IPS-NIHi7 (cell line): ENCODE data around the gene CYTIP.

Experiments
- DNase-seq: peaks from one replicate; pipeline ENCODE4 v3.0.0; 2012; ENCODE audit warnings: mixed read lengths; ENCODE audit errors: extremely low spot score

The CYTIP gene

DNA sequence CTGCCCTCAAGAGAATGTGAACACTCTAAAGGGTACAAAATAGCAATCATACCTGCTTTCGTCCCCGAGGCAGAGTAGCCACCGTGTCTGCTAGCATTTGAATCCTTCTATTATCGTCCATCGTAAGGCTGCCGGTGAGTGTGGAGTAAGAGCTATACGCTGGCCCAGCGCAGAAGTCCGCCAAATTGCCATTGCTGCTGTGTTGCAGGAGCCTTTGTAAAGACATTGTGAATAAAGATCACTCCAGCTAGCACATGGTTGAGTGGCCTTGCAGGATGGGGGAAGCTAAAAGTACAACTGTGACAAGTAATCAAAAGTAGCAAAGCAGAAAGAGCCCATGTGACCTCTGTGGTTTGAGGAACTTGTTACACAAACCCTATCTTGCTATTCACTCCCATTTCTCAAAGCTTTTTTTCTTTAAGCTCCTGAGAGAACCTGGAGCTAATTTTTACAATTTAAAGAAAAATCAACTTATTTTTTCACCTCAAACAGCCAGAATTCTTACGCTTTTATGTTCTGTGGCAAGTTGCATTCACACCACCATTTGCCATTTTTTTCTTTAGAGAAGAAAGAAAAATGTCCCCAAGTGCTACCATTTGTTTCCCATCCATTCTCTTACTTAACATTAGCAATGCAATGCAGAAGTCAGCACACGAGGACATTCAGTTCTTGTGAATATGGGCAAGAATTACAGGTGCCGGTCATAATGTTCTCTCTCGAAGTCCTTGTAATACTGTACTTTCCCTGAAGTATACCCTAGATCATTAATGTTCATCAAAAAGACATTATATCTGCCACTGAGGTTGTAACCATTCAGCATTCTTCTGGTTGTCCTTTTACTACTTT, at the start of gene CYTIP:
Gene CYTIP, minus strand, starts transcription at position 295 of the 846 bp plus-strand sequence. Its CDS starts 69 bp downstream, at position 226.
- DNase-seq, result no peak

DNA sequence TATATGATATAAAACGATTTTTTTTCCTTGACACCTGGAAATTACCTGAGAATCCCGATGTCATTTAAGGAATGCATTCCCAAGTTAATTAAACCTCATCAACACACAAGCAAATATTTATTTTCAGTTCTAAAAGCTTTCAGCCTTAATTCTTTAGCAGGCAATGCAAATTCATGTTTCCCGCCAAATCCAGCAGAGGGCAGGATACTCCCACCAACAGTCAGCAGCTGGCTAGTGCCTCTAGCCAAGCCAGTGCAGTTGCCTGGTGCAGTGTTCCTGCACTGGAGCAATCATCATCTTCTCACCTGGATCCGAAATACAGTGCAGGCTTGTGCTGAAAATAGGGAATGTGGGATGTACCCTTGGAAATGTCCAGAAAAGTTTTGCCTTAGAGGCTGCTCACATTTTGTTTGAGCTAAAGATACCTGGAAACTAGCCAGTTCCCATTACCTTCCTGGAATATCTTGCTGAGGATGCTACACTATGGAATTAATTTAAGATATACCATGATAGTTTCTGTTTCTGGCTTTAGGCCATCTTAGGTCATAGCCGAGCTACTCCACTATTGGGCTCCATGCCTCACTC, 48.4 kb upstream of the CYTIP start:
- peak; percentile 76 for DNase-seq

DNA sequence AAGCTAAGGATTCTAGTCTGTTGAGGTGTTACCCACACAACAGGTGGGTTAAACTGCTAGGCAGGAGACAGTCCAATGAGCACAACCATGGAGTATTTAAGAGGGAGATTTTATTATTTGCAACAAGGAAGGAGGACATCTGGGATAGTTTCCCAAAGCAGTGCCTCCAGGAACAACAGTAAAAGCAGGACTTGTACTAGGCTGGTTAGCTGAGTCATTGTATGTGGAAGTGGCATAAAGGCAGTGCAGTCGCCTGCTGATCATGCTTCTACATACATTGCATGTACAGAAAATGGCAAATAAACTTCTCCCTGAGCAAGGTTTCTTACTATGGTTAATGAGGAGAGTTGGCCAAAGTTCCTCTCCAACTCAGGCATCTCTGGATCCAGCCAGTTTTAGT, 46.1 kb upstream of the CYTIP start:
- no peak for DNase-seq

DNA sequence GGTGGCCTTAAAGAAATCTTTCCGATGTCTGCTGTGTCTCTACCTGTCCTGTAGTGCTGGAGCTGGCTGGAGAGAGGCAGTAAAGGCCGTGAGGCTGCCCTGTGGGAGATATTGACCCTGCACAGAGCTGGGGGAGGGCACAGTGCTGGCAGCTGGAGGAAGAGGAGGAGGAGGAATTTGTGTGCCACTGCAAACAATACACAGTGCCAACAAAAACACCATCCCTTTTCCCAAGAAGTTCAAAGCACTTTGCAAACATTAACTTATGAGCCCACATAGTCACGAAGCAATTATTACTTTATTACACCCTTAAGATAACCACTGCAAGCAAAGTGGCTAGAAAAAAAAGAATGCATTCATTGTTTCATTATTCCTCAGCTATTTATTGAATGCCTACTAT, 45.0 kb upstream of the CYTIP start:
- DNase-seq, result no peak

DNA sequence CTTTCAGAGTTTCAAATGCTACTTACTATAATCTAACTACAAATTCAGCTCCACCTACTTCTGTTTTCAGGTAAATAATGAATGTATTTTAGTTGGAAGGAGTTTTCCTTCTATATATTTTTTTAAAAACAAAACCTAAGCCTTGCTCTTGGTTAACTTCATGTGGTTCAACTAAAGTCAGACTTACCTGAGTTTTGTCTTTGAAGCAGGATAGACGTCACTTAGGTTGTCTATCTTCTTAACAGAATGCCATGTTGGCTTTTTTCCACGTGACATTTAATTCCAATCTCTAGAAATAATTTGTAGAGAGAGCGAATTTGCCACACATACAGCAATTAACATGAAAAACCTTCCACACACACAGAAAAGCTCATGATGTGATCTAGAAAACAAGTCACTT, 43.9 kb upstream of the CYTIP start:
- no peak for DNase-seq

DNA sequence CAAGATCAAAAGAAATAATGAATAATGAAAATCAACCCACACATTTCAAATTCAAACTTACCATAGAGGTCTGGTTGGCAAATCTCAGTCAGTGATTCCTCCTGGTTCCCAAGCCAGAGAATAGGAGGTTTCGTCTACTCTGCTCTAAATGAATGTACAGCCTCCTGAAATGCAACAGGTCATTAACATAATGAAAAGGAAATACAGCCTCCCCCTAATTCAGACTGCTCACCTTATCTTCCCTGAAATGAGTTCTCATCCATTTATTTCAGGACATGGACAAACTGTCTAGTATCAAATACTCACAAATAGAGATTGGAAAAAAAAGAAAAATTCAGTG, 43.4 kb upstream of the CYTIP start:
- DNase-seq, result no peak

DNA sequence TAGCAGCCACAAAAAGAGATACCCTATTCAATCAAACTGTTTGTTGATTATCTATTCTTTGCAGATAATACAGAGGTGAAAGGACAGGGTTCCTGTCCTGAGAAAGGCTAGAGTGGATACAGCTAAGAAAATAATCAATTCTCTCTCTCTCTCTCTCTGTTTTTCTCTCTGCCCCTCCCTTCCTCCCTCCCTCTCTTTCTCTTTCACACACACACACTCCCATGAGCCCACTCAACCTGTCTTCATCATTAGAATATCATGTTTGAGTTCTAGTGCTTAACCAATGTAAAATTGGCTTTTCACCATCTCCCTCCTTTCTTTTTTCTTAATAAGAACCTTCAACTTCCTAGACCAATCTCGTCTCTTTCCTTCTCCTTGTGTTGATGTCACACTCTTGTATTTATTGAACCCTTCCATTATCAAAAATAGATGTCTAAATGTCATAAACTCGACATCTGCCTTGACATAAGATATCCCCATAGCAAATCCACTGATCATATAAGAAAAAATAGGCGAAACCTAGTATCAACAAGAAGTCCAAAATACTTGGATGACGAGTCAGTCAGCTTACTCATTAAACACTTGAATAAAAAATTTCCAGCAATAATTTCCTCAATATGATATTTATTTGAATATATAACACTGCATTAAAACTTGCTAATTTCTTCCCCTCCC, 42.8 kb upstream of the CYTIP start:
- DNase-seq, result no peak

DNA sequence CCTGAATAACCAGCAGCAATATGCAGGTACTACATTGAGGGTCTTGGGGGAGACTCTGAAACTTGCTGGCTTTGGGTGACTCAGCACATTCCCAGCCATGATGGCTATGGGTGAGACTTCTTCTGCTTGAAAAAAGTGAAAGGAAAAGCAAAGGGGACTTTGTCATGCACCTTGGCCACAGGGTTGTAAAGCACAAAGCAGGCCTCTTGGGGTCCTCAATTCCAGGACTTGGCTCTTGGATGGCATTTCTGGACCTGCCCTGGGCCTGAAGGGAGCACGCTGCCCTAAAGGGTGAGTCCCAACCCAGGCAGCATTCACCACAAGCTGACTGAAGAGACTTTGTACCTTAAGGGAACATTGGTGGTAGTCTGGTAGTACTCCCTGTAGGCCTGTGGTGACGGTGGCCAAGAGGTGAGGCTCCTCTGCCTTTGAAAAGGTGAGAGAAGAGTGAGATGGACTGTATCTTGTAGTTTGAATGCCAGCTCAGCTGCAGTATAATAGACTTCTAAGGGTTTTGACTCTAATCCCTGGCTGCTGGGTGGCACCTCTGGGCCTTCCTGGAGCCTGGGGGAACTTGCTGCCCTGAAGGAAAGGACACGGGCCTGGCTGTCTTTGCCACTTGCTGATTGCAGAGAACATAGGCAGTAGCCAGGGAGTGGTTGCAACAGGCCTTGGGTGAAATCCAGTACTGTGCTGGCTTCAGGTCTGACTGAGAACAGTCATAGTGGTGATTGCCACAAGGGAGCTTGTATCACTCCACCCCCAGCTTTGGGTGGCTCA, 36.5 kb upstream of the CYTIP start:
- no peak for DNase-seq

DNA sequence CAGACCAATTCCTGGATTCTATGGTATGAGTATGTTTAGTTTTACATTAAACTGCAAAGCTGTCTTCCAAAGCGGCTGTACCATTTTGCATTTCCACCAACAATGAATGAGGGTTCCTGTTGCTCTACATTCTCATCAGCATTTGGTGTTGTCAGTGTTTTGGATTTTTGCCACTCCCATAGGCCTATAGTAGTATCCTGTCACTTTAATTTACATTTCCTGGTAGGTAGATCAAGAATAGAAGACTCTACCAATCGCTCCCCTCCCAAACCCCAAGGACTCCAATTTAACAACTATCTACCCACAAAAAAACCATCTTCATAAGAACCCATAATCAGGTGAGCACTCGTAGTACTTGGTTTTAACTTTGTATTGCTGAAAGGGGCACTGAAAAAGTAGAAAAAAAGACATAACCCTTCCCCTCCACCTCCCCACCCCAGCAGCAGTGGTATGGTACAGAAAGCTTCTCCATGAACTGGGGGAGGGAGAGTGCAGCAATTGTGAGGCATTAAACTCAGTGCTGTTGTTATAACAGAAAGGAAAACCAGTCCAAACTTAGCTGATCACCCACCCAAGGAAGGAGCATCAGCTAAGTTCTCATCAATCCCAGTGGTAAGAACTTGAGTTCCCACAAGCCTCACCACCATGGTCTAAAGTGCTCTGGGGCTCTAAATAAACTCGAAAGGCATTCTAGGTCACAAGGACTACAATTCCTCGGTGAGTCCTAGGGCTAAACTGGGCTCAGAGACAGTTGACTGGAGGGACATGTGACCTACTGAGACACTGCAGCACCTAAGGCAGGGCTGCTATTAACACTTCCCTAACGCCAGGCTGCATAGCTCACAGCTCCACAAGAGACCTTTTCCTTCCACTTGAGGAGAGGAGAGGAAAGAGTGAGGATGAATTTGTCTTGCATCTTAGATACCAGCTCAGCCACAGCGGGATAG, 35.5 kb upstream of the CYTIP start:
- DNase-seq, result no peak

DNA sequence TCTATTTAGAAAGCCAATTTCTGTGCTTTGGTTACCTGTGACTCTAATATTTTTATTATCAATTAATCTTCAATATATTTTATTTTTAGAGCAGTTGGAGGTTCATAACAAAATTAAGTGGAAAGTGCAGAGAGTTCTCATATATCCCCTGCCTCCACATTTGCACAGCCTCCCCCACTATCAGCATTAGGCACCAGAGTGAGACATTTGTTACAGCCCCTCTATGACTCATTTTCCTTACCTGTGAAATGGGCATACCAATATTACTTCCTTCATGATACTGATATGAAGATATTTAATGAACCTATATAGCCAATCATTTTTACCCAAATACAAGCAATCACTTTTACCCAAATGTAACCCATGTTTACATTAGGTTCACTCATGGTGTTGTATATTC, 34.0 kb upstream of the CYTIP start:
- no peak for DNase-seq

DNA sequence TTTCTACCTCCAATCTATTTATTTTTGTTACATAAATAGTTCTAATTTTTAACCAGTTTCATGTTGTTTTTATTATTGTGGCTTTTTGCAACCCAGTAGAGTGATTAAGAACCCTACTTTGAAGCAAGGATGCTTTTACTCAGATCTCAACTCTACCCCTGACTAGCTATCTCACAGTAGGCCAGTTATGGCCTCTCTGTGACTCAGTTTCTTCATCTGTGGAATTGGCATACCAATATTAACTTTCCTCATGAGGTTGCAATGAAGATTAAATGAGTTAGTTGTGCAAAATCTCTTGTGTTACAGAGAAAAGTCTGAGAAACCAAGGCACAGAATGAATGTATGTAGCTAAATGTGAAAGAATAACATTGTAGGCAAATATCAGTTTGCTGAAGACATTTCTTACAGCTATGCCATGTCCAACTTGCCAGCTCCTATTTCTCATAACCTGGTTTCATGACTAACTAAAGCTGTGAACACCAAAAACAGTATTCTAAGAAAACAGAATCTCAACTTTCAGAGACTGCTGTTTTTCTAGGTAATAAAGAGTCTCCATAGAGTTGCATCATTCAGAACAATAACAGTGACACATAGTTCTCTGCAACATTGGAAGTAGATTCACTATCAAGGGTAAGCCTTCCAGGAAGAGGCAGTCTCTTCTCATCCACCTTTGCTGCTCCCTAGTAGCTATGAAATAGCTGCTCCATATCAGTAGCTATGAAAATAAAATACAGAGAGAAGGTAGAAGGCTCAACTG, 33.2 kb upstream of the CYTIP start:
- no peak for DNase-seq

DNA sequence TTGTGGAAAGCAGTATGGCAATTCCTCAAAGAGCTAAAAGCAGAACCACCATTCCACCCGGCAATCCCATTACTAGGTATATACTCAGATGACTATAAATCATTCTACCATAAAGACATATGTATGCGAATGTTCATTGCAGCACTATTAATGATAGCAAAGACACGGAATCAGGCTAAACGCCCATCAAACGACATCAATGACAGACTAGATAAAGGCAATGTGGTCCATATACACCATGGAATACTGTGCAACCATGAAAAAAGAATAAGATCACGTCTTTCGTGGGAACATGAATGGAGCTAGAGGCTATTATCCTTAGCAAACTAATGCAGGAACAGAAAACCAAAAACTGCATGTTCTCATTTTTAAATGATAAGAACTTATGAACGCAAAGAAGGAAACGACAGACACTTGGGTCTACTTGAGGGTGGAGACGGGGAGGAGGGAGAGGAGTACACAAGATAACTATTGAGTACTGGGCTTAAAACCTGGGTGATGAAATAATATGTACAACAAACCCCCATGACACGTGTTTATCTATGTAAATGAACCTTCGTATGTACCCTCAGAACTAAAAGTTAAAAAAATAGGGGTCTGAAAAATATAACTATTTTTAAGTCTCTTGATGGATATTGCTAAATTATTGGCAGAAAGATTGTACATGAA, 32.0 kb upstream of the CYTIP start:
- DNase-seq, result no peak

DNA sequence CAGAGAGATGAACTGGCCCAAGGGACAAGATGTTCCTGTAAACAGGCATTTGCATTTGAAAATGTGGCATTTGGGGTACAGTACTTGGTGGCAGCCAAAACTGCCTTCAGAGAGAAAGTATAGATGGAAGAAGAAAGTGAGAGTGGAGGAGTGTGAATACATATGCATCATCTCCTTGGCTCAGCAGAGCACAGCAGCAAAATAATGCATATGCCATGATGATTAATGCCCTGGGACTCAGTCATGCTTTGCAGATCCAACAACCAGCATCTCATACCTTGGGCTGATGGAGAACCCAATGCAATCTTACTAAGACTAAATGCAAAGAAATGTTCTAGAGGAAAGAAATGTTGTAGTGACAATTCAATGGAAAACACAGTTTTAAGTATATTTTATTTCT, 29.7 kb upstream of the CYTIP start:
- no peak for DNase-seq

DNA sequence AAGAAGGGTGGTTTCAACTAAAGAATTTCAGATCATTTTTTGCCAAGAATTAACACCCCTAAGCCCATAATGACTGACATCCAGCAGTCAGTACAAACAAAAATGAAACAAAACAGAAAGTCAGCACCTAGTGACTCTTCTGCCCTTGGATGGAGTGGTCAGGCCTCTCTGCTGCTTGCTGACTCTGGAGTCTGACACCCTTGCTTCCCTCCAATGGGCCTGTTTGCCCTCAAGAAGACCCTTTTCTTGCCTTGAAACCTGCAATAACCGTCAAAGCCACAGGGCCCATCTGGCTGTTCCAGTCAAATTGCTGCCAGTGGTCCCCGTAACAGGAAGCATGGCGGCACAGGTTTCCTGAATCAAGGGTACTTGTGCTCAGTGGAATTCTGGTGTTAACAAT, 27.2 kb upstream of the CYTIP start:
- DNase-seq, result no peak

DNA sequence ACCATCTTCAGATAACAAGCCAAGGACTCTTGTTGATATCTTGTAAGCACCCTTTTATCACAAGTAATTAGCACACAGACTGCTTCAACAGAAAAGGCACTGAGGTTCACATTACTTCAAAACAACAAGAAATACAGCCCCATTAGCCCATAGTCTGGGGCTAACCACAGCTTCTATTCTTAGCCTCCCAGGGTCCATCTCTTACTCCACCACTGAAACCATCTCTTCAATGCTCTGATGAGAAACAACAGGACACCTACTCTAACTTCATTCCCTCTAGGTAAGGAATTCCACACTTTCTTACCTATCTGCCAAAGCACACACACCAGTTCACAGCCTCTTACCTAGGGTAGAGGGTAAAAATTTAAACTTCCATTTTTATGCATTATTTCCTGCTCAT, 26.4 kb upstream of the CYTIP start:
- no peak for DNase-seq

DNA sequence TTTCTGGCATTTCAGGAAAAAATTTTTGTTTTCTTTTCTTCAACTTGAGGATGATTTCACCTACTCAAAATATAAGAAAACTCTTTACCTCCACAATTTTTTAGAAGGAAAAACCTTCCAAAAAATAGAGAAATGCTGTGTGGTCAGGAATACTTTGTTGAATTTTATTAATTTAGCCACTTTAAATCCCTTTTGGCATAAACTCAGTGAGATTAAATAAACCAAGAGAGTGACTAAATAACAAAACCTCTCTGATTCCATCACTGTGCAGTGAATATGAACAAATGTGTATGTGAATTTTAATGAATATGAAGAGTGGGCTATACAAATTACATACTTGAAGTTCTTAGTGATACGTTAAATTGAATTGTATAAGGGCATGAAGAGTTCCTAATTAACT, 25.8 kb upstream of the CYTIP start:
- no peak for DNase-seq

DNA sequence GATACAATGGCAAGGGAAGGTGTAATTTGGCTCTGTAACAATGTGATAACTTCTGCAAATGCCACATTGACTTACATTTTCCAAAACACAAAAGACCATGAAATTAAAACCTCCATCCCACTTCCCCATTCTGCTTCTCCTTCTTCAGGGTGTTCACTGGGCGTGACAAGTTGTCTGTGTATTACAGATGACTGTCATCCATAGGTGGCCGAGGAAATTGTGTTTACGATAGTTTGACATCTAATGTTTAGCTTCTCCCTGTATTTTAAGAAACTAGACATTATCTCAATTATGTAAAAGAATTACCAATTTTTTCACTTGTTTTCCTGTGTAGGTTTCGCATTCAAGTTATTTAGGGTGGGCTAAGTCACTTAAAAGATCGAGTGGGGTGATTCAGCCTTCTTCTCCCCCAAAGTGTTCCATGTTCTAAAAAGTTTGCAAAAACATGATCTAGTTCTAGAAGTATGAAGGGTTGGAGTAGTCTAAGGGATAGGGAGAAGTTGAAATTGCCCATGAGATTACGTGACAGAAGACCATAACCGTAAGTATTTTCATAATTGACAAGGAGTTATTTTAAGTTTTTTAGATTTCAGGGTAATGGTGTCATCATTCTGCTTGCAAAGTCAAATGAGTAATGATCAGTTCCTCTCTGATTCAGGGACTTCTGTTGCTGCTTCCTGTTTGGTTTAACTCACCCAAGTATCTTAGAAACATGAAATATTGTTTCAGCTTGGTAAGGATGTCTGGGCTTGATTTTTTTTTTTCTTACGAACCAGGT, 25.2 kb upstream of the CYTIP start:
- no peak for DNase-seq

DNA sequence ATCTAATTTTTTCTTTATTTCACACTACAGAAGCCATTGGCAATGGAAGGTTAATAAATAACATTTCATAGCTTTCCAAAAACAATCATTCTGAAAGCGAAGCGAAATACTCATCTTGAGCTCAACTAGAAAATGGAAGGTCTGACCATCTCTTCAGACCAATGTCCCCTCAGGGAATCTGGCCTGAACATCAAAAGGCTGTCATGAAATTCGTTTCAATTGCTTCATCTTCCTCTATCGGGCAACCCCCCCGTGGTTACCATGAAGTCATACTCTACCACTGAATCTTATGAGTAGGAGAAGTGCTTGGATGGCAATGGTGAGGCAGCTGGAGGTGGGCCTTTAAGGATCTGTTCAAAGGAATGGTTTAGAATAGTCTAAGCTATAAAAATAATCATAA, 22.9 kb upstream of the CYTIP start:
- no peak for DNase-seq

DNA sequence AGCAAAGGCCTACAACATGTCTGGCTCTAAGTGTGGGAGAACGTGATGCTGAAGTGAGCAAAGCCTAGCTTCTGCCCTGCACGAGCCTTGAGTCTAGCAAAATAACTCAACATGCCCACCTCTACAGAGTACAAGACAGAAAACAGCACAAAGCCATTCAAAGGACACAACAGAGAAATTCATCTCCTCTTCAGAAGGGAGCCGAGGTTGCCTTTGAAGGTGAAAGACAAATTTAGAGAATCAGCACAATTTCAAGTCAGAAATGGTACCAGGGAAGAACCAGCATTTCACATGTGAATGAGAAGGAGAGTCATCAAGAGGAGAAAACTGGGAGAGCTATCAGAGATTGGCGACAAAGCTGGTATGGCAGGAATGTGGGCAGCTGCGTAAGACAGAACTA, 21.7 kb upstream of the CYTIP start:
- DNase-seq, result no peak
